Bronchial epithelial cell (primary cell): ENCODE data around the gene MAT2B. TPM values are rescaled to one million over a fixed set of nuclear protein-coding genes. Genes with fewer than 3 reads are reported as not detected.

ENCODE experiments used
- DNase-seq: peaks from one replicate; pipeline ENCODE4 v3.0.0-alpha.2; 2010; ENCODE audit warnings: low read depth
- FAIRE-seq: peaks from 2 replicates; lab custom pipeline; 2011; peaks lifted over from hg19 to GRCh38; lab: Jason Lieb, UNC
- H3K27me3 ChIP-seq: 2 replicates; pipeline ENCODE4 v1.5.1; 2011; ENCODE audit warnings: low read length; ENCODE audit not compliant: control insufficient read depth, insufficient read depth
- H3K36me3 ChIP-seq: 2 replicates; pipeline ENCODE4 v1.5.1; 2011; ENCODE audit warnings: low read length; ENCODE audit not compliant: control insufficient read depth, insufficient read depth
- H3K4me3 ChIP-seq: 2 replicates; pipeline ENCODE4 v1.5.1; 2011; ENCODE audit warnings: mild to moderate bottlenecking, low read depth, low read length, control low read depth
- CTCF ChIP-seq: IDR thresholded peaks from 2 replicates; pipeline ENCODE4 v1.5.1; 2011; ENCODE audit warnings: mild to moderate bottlenecking, moderate library complexity, low read length, control low read depth, inconsistent platforms; ENCODE audit not compliant: insufficient read depth, severe bottlenecking
- total RNA-seq: library from RNA; depleted of rRNA; stranded (reverse); fragments of >200 nt; gene quantifications from 2 replicates; pipeline ENCODE4 v1.2.1, GENCODE V29; 2014

Gene MAT2B
- total RNA-seq, 1 donor from 2014 or later = 71.1 TPM

DNA sequence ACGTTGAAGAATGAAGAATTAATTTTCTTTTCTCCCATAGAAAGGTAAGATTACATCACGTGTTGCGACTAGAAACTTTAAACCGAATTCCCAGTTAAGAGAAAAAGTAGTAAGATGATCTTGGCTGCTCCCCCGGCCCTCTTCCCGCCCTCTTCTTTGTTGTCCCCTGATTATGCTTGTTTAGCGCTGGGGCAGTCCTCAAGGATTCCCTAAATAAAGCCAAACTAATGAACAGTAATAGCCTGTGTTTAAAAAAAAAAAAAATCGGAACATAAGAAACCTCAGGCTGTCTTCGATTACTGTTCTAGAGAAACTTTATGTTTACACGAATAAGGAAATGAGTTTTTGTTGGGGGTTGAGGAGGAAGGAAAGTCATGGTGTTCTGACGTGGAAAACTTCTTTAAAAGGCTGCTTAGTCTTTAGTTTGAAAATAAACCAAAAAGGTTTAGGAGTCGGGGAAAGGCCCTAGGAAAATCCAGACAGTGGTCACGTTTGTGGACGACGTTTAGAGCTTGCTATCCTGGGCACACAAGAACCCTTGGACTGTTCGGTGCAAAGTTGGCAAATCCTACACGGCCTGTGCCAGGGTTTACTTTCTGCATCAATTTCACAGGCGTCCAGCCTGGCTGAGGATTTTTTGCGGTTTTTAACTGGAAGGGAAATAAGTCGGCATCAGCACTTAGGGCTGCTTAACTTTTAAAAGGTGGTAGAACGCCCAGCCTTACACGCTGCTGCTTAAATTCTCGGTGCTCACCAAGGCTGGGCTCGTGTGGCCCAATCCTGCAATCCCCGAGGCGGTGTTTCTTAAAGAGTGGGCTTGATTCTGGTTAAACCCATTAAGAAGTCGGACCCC is 1.1 kb upstream of the MAT2B start:
- no peak for TF ChIP-seq CTCF
- Histone ChIP-seq H3K36me3 (no peaks in the 10 kb centered on the region), H3K27me3 (no peaks in the 10 kb centered on the region), H3K4me3 (peak overlapping the region; percentile 77)
- FAIRE-seq = no peak
- peak; percentile 35 for DNase-seq

GRCh38 chr5:163505049-163505367 is 411 bp upstream of the MAT2B start:
- Histone ChIP-seq H3K27me3 (no peaks in the 10 kb centered on the region), H3K4me3 (peak overlapping the region; percentile 77), H3K36me3 (no peaks in the 10 kb centered on the region)
- DNase-seq = no peak
- FAIRE-seq = no peak
- no peak for TF ChIP-seq CTCF

DNA sequence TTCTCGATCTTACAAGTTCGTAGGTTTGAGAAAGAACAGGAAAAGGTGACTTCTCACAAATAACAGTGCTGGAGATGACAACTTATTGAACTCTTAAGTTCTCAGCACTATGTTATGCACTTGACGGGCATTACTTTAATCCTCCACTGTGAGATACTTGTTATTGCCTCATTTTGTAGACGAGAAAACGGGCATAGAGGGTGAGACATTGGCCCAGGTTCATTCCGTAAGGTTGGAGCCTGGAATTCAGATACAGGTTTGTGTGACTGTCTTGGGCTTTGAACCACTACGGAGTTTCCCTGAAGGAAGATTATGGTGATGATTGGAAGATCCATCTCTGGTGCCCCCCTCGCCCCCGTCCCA is 657 bp downstream of the MAT2B start:
- H3K27me3 ChIP-seq = no peaks in the 10 kb centered on the region
- H3K36me3 ChIP-seq = no peaks in the 10 kb centered on the region
- peak overlapping the region; percentile 77 for H3K4me3 ChIP-seq
- no peak for FAIRE-seq
- no peak for DNase-seq
- no peak for TF ChIP-seq CTCF

GRCh38 chr5:163506726-163507125 is 1.3 kb downstream of the MAT2B start:
- peak overlapping the region; percentile 77 for H3K4me3 ChIP-seq
- H3K36me3 ChIP-seq = no peaks in the 10 kb centered on the region
- DNase-seq (peak; percentile 73), FAIRE-seq (no peak)
- TF ChIP-seq CTCF = no peak
- H3K27me3 ChIP-seq = no peaks in the 10 kb centered on the region

DNA sequence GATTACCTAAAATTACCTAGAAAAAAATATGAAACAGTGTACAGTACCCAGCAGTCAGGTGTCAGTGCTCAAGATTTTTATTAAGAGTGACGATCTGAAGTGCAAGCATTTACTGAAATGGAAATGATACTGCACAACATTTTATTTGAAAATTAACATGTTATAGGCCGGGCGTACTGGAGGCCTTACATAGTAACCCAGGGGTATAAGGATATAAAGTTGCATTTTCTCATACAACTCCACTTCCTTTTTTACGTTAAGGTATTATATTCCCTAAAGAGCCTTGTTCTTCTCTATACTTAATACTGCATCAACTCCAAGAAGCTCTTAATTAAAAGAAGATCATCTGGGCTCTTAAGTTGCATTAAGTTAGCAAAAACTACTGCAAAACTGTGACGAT is 3.3 kb downstream of the MAT2B start:
- peak overlapping the region; percentile 10 for H3K4me3 ChIP-seq
- no peak for TF ChIP-seq CTCF
- H3K36me3 ChIP-seq = peaks cover 4% of the 10 kb centered on the region
- H3K27me3 ChIP-seq = no peaks in the 10 kb centered on the region
- FAIRE-seq (no peak), DNase-seq (no peak)
